Measurements from ENCODE around the gene GSTK1. TPM values are rescaled to one million over a fixed set of nuclear protein-coding genes. Genes with fewer than 3 reads are reported as not detected.

Gene GSTK1
- polyA plus RNA-seq, 1 experiment: 164 TPM

- DNase-seq (ENCODE audit: low read depth): no peak
- POLR2A ChIA-PET: no interaction called here
- TF ChIP-seq, protein P1, sequence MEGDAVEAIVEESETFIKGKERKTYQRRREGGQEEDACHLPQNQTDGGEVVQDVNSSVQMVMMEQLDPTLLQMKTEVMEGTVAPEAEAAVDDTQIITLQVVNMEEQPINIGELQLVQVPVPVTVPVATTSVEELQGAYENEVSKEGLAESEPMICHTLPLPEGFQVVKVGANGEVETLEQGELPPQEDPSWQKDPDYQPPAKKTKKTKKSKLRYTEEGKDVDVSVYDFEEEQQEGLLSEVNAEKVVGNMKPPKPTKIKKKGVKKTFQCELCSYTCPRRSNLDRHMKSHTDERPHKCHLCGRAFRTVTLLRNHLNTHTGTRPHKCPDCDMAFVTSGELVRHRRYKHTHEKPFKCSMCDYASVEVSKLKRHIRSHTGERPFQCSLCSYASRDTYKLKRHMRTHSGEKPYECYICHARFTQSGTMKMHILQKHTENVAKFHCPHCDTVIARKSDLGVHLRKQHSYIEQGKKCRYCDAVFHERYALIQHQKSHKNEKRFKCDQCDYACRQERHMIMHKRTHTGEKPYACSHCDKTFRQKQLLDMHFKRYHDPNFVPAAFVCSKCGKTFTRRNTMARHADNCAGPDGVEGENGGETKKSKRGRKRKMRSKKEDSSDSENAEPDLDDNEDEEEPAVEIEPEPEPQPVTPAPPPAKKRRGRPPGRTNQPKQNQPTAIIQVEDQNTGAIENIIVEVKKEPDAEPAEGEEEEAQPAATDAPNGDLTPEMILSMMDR (IDR thresholded peaks at IDR 0.05; ENCODE audit: insufficient read depth, low read depth, low read length): no peak
- CTCF ChIA-PET: interaction anchor here (1.1 to 11.5 kb wide), 3 partner anchors 211 to 336 kb away, joined by 3 to 392 read pairs (median 3); no protein-coding TSS in a partner anchor
- H3K4me3 ChIP-seq (ENCODE audit: low read depth, low read length): no peak overlapping the region
- peaks cover 2% of the 10 kb centered on the region for H3K27me3 ChIP-seq (ENCODE audit: control insufficient read depth, insufficient read depth, low read length)
- H3K36me3 ChIP-seq (ENCODE audit: control insufficient read depth, insufficient read depth, low read length): no peaks in the 10 kb centered on the region
These were observed 45.4 kb upstream of the GSTK1 start for GRCh38 chr7:143217806-143218205.

GRCh38 chr7:143221286-143221685 lies 42.0 kb upstream of the GSTK1 start:
- Histone ChIP-seq H3K36me3 (ENCODE audit: control insufficient read depth, insufficient read depth, low read length) (no peaks in the 10 kb centered on the region), H3K4me3 (ENCODE audit: low read depth, low read length) (no peak overlapping the region), H3K27me3 (ENCODE audit: control insufficient read depth, insufficient read depth, low read length) (peaks cover 4% of the 10 kb centered on the region)
- ChIA-PET CTCF (interaction anchor here (0.7 to 11.5 kb wide), 4 partner anchors 19 to 630 kb away, joined by 3 to 392 read pairs (median 4); no protein-coding TSS in a partner anchor), POLR2A (no interaction called here)
- DNase-seq (ENCODE audit: low read depth): no peak
- TF ChIP-seq, protein P1 (IDR thresholded peaks at IDR 0.05; ENCODE audit: insufficient read depth, low read depth, low read length): no peak

- POLR2A ChIA-PET: no interaction called here
- CTCF ChIA-PET: interaction anchor here (1.0 to 11.5 kb wide), 3 partner anchors 19 to 589 kb away, joined by 3 to 392 read pairs (median 4); no protein-coding TSS in a partner anchor
- TF ChIP-seq, protein P1 (IDR thresholded peaks at IDR 0.05; ENCODE audit: insufficient read depth, low read depth, low read length): no peak
These were observed 41.5 kb upstream of the GSTK1 start, which contains the start of gene TAS2R40 for GRCh38 chr7:143221737-143222136. TSS of gene TAS2R40 (plus strand) at chr7:143222037. CDS start at chr7:143222079, 42 bp downstream.

GRCh38 chr7:143222782-143223181 lies 40.5 kb upstream of the GSTK1 start:
- POLR2A ChIA-PET: no interaction called here
- no peaks in the 10 kb centered on the region for H3K36me3 ChIP-seq (ENCODE audit: control insufficient read depth, insufficient read depth, low read length)
- no peak for DNase-seq (ENCODE audit: low read depth)
- peaks cover 4% of the 10 kb centered on the region for H3K27me3 ChIP-seq (ENCODE audit: control insufficient read depth, insufficient read depth, low read length)
- CTCF ChIA-PET: interaction anchor here (11.5 kb wide), 1 partner anchor 216 kb away, joined by 392 read pairs; no protein-coding TSS in a partner anchor
- TF ChIP-seq, protein P1 (IDR thresholded peaks at IDR 0.05; ENCODE audit: insufficient read depth, low read depth, low read length): no peak
- H3K4me3 ChIP-seq (ENCODE audit: low read depth, low read length): no peak overlapping the region

More at GRCh38 chr7:143221737-143222136, 41.5 kb upstream of the GSTK1 start, which contains the start of gene TAS2R40:
- Histone ChIP-seq H3K36me3 (ENCODE audit: control insufficient read depth, insufficient read depth, low read length) (no peaks in the 10 kb centered on the region), H3K4me3 (ENCODE audit: low read depth, low read length) (no peak within 1 kb of the TSS), H3K27me3 (ENCODE audit: control insufficient read depth, insufficient read depth, low read length) (peaks cover 4% of the 10 kb centered on the region)
- no peak for DNase-seq (ENCODE audit: low read depth)

- CTCF ChIA-PET: interaction anchor here (0.9 to 11.5 kb wide), 3 partner anchors 8 to 366 kb away, joined by 3 to 392 read pairs (median 7); no protein-coding TSS in a partner anchor
These were observed 39.5 kb upstream of the GSTK1 start for GRCh38 chr7:143223784-143224183.

More at GRCh38 chr7:143223784-143224183, 39.5 kb upstream of the GSTK1 start:
- Histone ChIP-seq H3K36me3 (ENCODE audit: control insufficient read depth, insufficient read depth, low read length) (no peaks in the 10 kb centered on the region), H3K27me3 (ENCODE audit: control insufficient read depth, insufficient read depth, low read length) (peaks cover 4% of the 10 kb centered on the region), H3K4me3 (ENCODE audit: low read depth, low read length) (no peak overlapping the region)
- TF ChIP-seq, protein P1 (IDR thresholded peaks at IDR 0.05; ENCODE audit: insufficient read depth, low read depth, low read length): no peak
- DNase-seq (ENCODE audit: low read depth): no peak
- POLR2A ChIA-PET: no interaction called here

All from BJ (cell line).